DND-41 (cell line): ENCODE results near the gene PPP1R37.

ENCODE experiments used
- EZH2 ChIP-seq: IDR thresholded peaks from 3 replicates; pipeline ENCODE4 v1.6.1; 2012; ENCODE audit warnings: borderline replicate concordance, low read depth, mild to moderate bottlenecking, moderate library complexity, low read length, inconsistent platforms; ENCODE audit not compliant: severe bottlenecking
- TF ChIP-seq, protein P1 (sequence below): IDR thresholded peaks from 2 replicates; pipeline ENCODE4 v1.5.1; 2012; ENCODE audit warnings: borderline replicate concordance, low read length, moderate library complexity, mild to moderate bottlenecking; ENCODE audit not compliant: poor library complexity, severe bottlenecking; ENCODE audit errors: extremely low read depth

DNA sequence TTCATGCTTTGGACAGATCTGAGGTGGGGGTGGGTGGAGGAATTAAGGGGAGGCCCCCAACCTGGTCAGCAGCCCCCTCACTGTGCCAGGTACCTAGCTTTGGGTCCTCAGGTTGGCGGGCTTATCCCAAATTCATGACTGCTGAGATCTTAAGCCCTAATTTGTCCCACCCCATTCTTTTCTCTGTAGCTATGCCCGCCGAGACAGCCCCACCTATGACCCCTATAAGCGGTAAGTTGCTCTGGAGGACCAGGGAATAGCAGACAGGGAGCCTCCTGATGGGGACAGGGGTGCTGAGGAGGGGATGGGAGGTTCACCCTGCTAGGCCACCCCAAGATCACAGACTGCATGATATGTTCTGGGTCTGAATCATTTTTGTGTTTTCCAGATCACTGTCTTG, 31.0 kb upstream of the PPP1R37 start:
- no peak for TF ChIP-seq EZH2
- TF ChIP-seq, protein P1, sequence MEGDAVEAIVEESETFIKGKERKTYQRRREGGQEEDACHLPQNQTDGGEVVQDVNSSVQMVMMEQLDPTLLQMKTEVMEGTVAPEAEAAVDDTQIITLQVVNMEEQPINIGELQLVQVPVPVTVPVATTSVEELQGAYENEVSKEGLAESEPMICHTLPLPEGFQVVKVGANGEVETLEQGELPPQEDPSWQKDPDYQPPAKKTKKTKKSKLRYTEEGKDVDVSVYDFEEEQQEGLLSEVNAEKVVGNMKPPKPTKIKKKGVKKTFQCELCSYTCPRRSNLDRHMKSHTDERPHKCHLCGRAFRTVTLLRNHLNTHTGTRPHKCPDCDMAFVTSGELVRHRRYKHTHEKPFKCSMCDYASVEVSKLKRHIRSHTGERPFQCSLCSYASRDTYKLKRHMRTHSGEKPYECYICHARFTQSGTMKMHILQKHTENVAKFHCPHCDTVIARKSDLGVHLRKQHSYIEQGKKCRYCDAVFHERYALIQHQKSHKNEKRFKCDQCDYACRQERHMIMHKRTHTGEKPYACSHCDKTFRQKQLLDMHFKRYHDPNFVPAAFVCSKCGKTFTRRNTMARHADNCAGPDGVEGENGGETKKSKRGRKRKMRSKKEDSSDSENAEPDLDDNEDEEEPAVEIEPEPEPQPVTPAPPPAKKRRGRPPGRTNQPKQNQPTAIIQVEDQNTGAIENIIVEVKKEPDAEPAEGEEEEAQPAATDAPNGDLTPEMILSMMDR = no peak
